Stimulated activated naive CD8-positive, alpha-beta T cell treated with anti-CD3 and anti-CD28 coated beads, Interleukin-15, amount 100 ng/mL, for 72 hours (primary cell): Measurements from ENCODE around the gene CORIN.
"Not testable (repeated sequence)": the region's sequence is repeated elsewhere in the genome, so short reads cannot be mapped to it uniquely, and the experiment has no call there.

Source experiments
- ATAC-seq: fragments of 150-1000 bp; cut with Tn5 transposase; 2 replicates; pipeline ENCODE4 v1.10.0; 2021; ENCODE audit warnings: mild to moderate bottlenecking, moderate library complexity
- DNase-seq, 2 donors: peaks; one replicate each; pipeline ENCODE4 v3.0.0; 2021 to 2022
- H3K27ac Mint-ChIP-seq, 2 donors: one replicate each; pipeline ENCODE4 v1.8.0; 2022; ENCODE audit warnings: mild to moderate bottlenecking in 2 of 2, mixed read lengths in 2 of 2, moderate library complexity in 2 of 2
- H3K27me3 Mint-ChIP-seq: one replicate; pipeline ENCODE4 v1.8.0; 2022; ENCODE audit warnings: mixed read lengths
- H3K4me1 Mint-ChIP-seq: one replicate; pipeline ENCODE4 v1.8.0; 2022; ENCODE audit warnings: mild to moderate bottlenecking, mixed read lengths
- H3K4me3 Mint-ChIP-seq, 2 donors: one replicate each; pipeline ENCODE4 v1.8.0; 2022; ENCODE audit warnings: mild to moderate bottlenecking in 2 of 2, mixed read lengths in 2 of 2, moderate library complexity in 1 of 2
- H3K9me3 Mint-ChIP-seq, 2 donors: one replicate each; pipeline ENCODE4 v1.8.0; 2022; ENCODE audit warnings: mixed read lengths in 2 of 2

CORIN gene

GRCh38 chr4:47577779-47578553, 259.9 kb downstream of the CORIN start:
- ATAC-seq = no peak
- Mint-ChIP-seq H3K9me3 (no peaks in the 10 kb centered on the region), H3K4me1 (no peaks in the 10 kb centered on the region), H3K4me3 (no peak overlapping the region), H3K27me3 (no peaks in the 10 kb centered on the region), H3K27ac (no peak overlapping the region)
- no peak for DNase-seq

- no peak for DNase-seq
- Mint-ChIP-seq H3K9me3 (no peaks in the 10 kb centered on the region), H3K4me1 (no peaks in the 10 kb centered on the region), H3K27me3 (no peaks in the 10 kb centered on the region), H3K27ac (no peak overlapping the region), H3K4me3 (no peak overlapping the region)
- ATAC-seq = no peak
These were observed 264.9 kb downstream of the CORIN start for GRCh38 chr4:47572981-47573380.

GRCh38 chr4:47570816-47571215, 267.1 kb downstream of the CORIN start:
- Mint-ChIP-seq H3K4me3 (no peak overlapping the region), H3K27ac (no peak overlapping the region), H3K4me1 (no peaks in the 10 kb centered on the region), H3K27me3 (no peaks in the 10 kb centered on the region), H3K9me3 (no peaks in the 10 kb centered on the region)
- ATAC-seq (no peak), DNase-seq (no peak)

- no peak for DNase-seq
- no peak overlapping the region for H3K4me3 Mint-ChIP-seq
- no peaks in the 10 kb centered on the region for H3K4me1 Mint-ChIP-seq
- H3K9me3 Mint-ChIP-seq = no peaks in the 10 kb centered on the region
- H3K27me3 Mint-ChIP-seq = no peaks in the 10 kb centered on the region
- no peak overlapping the region for H3K27ac Mint-ChIP-seq
- no peak for ATAC-seq
These were observed 270.4 kb downstream of the CORIN start for GRCh38 chr4:47567511-47567910.

- no peak overlapping the region for H3K4me3 Mint-ChIP-seq
- H3K9me3 Mint-ChIP-seq = no peaks in the 10 kb centered on the region
These were observed 270.9 kb downstream of the CORIN start for GRCh38 chr4:47566969-47567368.

GRCh38 chr4:47566566-47566965, 271.3 kb downstream of the CORIN start:
- no peak for ATAC-seq
- DNase-seq = no peak
- Mint-ChIP-seq H3K27me3 (no peaks in the 10 kb centered on the region), H3K4me3 (no peak overlapping the region), H3K9me3 (no peaks in the 10 kb centered on the region), H3K27ac (no peak overlapping the region), H3K4me1 (no peaks in the 10 kb centered on the region)

More at GRCh38 chr4:47566969-47567368, 270.9 kb downstream of the CORIN start:
- Mint-ChIP-seq H3K27me3 (no peaks in the 10 kb centered on the region), H3K4me1 (no peaks in the 10 kb centered on the region), H3K27ac (no peak overlapping the region)
- DNase-seq (no peak), ATAC-seq (no peak)

GRCh38 chr4:47562297-47562696, 275.6 kb downstream of the CORIN start:
- ATAC-seq (no peak), DNase-seq (no peak)
- H3K9me3 Mint-ChIP-seq = no peaks in the 10 kb centered on the region
- no peaks in the 10 kb centered on the region for H3K4me1 Mint-ChIP-seq
- H3K27me3 Mint-ChIP-seq = no peaks in the 10 kb centered on the region
- H3K4me3 Mint-ChIP-seq = no peak overlapping the region
- H3K27ac Mint-ChIP-seq = no peak overlapping the region

- Mint-ChIP-seq H3K4me3 (no peak overlapping the region), H3K4me1 (no peaks in the 10 kb centered on the region), H3K9me3 (no peaks in the 10 kb centered on the region), H3K27ac (peak overlapping the region in 1 of 2 donors; percentile 16), H3K27me3 (no peaks in the 10 kb centered on the region)
- DNase-seq (no peak), ATAC-seq (no peak)
These were observed 276.5 kb downstream of the CORIN start for GRCh38 chr4:47561331-47561730.

GRCh38 chr4:47560682-47561081, 277.2 kb downstream of the CORIN start:
- DNase-seq (no peak), ATAC-seq (no peak)
- Mint-ChIP-seq H3K4me1 (no peaks in the 10 kb centered on the region), H3K27me3 (no peaks in the 10 kb centered on the region), H3K4me3 (no peak overlapping the region), H3K9me3 (no peaks in the 10 kb centered on the region), H3K27ac (peak overlapping the region in 1 of 2 donors; percentile 73)

- Mint-ChIP-seq H3K4me1 (no peaks in the 10 kb centered on the region), H3K9me3 (no peaks in the 10 kb centered on the region), H3K27ac (no peak overlapping the region), H3K27me3 (no peaks in the 10 kb centered on the region), H3K4me3 (no peak overlapping the region)
- ATAC-seq (no peak), DNase-seq (no peak)
These were observed 280.6 kb downstream of the CORIN start for GRCh38 chr4:47557255-47557654.

- not testable (repeated sequence) for DNase-seq, H3K4me1 Mint-ChIP-seq, H3K9me3 Mint-ChIP-seq, H3K4me3 Mint-ChIP-seq, H3K27me3 Mint-ChIP-seq, ATAC-seq, H3K27ac Mint-ChIP-seq
These were observed 281.9 kb downstream of the CORIN start for GRCh38 chr4:47555920-47556319.

- ATAC-seq = no peak
- Mint-ChIP-seq H3K4me1 (no peaks in the 10 kb centered on the region), H3K27ac (no peak overlapping the region), H3K9me3 (peaks cover 0 to 8% of the 10 kb centered on the region in 2 donors), H3K4me3 (no peak overlapping the region), H3K27me3 (no peaks in the 10 kb centered on the region)
- no peak for DNase-seq
These were observed 284.3 kb downstream of the CORIN start for GRCh38 chr4:47553329-47554125.

GRCh38 chr4:47551682-47552081, 286.2 kb downstream of the CORIN start:
- ATAC-seq = no peak
- Mint-ChIP-seq H3K4me1 (no peaks in the 10 kb centered on the region), H3K4me3 (no peak overlapping the region), H3K9me3 (peaks cover 0 to 8% of the 10 kb centered on the region in 2 donors), H3K27ac (no peak overlapping the region), H3K27me3 (no peaks in the 10 kb centered on the region)
- no peak for DNase-seq

- Mint-ChIP-seq H3K4me3 (no peak overlapping the region), H3K9me3 (peaks cover 0 to 8% of the 10 kb centered on the region in 2 donors), H3K4me1 (no peaks in the 10 kb centered on the region), H3K27me3 (no peaks in the 10 kb centered on the region), H3K27ac (no peak overlapping the region)
- no peak for DNase-seq
- ATAC-seq = no peak
These were observed 286.8 kb downstream of the CORIN start for GRCh38 chr4:47550899-47551548.

- H3K27ac Mint-ChIP-seq, H3K27me3 Mint-ChIP-seq, H3K9me3 Mint-ChIP-seq, H3K4me3 Mint-ChIP-seq, ATAC-seq, DNase-seq, H3K4me1 Mint-ChIP-seq: not testable (repeated sequence)
These were observed 287.5 kb downstream of the CORIN start for GRCh38 chr4:47550357-47550756.
